Stomach smooth muscle (tissue), 2 donors: Measurements from ENCODE around the gene IL1R1.

Experiments
- H3K27ac ChIP-seq: one replicate; pipeline ENCODE4 v1.7.0; 2013; ENCODE audit warnings: mild to moderate bottlenecking, low read length, inconsistent platforms
- H3K27me3 ChIP-seq, 2 donors: one replicate each; pipeline ENCODE4 v1.7.0; 2013; ENCODE audit warnings: low read length in 2 of 2; ENCODE audit not compliant: insufficient read depth in 2 of 2, control insufficient read depth in 1 of 2
- H3K36me3 ChIP-seq, 2 donors: one replicate each; pipeline ENCODE4 v1.7.0; 2013; ENCODE audit warnings: low read length in 2 of 2; ENCODE audit not compliant: control insufficient read depth in 2 of 2, insufficient read depth in 2 of 2
- H3K4me1 ChIP-seq: one replicate; pipeline ENCODE4 v1.7.0; 2013; ENCODE audit warnings: low read length; ENCODE audit not compliant: control insufficient read depth, insufficient read depth
- H3K4me3 ChIP-seq, 2 donors: one replicate each; pipeline ENCODE4 v1.7.0; 2013; ENCODE audit warnings: low read length in 2 of 2
- H3K9ac ChIP-seq, 2 donors: one replicate each; pipeline ENCODE4 v1.7.0; 2013; ENCODE audit warnings: low read length in 2 of 2, mild to moderate bottlenecking in 1 of 2
- H3K9me3 ChIP-seq, 2 donors: one replicate each; pipeline ENCODE4 v1.7.0; 2013; ENCODE audit warnings: low read length in 2 of 2; ENCODE audit not compliant: control insufficient read depth in 2 of 2
- donor health status: healthy.
- donor health status: Pancreatic carcinoma.

The IL1R1 gene

DNA sequence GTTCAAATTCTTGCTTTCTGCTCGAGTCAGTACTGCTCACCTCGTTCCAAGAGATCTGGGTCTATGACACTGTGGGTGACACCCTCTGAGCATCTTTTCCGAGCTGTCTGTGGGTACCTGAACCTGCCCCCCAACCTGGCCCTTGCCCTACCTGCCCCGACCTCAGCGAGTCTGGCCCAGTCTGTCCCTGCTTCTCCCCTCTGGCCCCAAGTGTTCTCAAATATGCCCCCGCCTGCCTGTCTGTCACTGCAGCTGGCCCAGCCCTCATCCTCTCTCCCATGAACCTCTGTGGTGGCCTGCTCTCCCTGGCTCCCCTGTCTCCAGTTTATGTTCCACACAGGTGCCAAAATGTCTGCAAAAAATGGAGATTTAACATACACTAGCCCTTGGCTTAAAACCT lies 11.8 kb downstream of the IL1R1 start:
- Histone ChIP-seq H3K36me3 (peaks cover 3 to 7% of the 10 kb centered on the region in 2 donors), H3K4me3 (no peak overlapping the region), H3K27me3 (no peaks in the 10 kb centered on the region), H3K4me1 (peaks cover 11% of the 10 kb centered on the region), H3K27ac (no peak overlapping the region), H3K9me3 (no peaks in the 10 kb centered on the region), H3K9ac (no peak overlapping the region)

DNA sequence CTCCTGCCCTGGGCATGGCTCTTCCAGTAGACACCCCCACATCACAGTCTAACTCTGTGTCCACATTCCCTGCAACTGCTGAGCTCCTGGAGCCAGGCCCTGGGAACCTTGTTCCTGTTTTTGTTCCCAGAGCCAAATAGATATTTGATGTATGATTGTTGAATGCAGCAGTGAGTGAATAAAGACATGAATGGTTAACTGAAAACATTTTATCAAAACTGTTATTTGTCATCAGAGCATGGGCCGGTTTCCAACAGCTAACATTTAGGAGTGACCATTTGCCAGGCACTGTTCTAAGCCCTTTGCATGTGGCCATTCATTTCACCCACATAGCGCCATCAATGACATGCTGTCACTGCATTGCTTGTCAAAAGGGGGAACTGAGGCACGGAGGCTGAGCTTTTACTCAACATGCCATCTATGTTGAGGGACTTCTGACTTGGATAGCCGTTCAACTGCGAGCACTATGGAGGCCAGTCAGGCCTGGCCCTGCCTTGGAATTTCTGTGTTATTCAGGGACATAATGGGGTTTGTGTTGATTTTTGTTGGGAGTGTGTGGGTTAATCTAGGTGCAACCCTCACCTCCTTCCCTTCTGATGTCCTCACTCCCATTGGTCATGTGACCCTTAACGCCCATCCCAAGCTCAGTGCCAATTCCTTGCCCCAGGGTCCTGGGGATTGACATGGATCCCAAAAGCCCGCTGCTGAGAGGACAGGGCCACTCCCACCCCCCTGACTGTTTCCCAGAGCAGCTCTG lies 12.6 kb downstream of the IL1R1 start:
- Histone ChIP-seq H3K9me3 (no peaks in the 10 kb centered on the region), H3K9ac (no peak overlapping the region), H3K4me3 (no peak overlapping the region), H3K27ac (no peak overlapping the region), H3K36me3 (peaks cover 3 to 7% of the 10 kb centered on the region in 2 donors), H3K27me3 (no peaks in the 10 kb centered on the region), H3K4me1 (peaks cover 11% of the 10 kb centered on the region)

DNA sequence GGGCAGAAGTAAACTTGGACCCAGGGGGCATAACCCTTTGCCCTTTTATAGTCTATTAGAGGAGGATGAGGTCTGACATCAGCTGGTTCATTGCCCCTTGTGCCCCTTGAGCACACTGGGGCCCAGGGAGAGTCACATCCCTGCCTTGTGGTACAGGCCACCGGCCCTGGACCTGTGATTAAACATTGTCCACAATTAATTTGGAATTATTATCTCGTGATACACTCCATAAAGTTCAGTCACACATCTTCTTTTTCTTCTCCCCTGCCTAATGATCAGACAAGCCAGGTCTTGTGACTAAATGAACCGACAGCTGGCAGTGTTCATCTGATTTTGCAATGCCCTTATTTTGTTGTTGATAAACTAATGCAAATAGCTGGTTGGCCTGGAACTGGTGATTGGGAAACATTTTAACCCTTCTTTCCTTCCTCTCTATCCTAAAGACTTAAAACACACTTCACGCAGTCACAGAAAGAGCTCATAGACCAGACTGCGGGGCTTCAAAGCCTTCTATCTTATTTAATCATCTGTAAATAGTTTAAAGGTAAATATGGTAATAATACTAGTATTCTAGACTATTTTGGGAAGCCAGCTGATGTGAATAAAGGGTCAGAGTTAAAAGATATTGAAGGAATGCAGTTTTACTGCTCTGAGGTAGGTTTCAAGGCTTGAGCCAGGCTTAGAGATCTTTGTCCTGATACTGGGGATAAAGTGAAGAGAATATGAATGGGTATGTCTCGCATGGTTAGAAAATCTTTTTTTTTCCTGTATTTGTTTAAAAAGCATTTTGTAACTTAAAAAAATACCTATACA lies 13.4 kb downstream of the IL1R1 start:
- peaks cover 0 to 5% of the 10 kb centered on the region in 2 donors for H3K9me3 ChIP-seq
- peaks cover 3 to 7% of the 10 kb centered on the region in 2 donors for H3K36me3 ChIP-seq
- H3K27me3 ChIP-seq = no peaks in the 10 kb centered on the region
- H3K4me3 ChIP-seq = no peak overlapping the region
- H3K27ac ChIP-seq = no peak overlapping the region
- H3K9ac ChIP-seq = no peak overlapping the region
- H3K4me1 ChIP-seq = peaks cover 11% of the 10 kb centered on the region

DNA sequence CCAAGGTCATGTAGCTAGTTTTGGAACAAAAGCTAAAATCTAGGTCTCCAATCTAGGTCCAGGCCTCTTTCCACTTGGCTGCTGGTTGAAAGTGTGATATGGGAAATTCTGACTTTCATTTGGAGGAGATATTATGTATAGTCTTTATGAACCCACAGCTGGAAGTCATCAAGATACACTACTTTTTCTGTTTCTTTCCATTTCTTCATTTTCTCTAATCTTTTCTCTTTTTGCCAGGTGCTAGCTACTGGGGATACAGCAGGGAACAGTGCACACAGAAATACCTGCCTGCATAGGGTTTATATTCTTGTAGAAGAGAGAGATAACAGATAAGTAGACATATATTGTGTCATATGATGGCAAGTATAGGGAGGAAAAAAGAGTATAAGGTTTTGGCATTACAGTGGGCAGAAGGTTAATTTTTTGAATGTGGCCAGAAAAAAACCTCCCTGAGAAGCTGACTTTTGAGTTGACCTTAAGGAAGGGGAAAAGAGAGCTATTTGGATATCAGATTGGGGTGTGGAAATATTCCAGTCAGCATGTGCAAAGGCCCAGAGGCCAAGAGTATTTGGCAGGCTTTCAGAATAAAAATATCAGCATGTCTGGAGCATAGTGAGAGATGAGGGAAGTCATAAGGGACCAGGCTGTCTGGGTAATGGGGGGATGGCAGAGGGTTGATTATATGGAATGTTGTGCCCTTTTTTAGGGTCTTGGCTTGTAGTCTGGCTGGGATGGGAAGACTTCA lies 15.6 kb downstream of the IL1R1 start:
- H3K27me3 ChIP-seq = no peaks in the 10 kb centered on the region
- peaks cover 3 to 7% of the 10 kb centered on the region in 2 donors for H3K36me3 ChIP-seq
- no peak overlapping the region for H3K4me3 ChIP-seq
- no peak overlapping the region for H3K9ac ChIP-seq
- H3K4me1 ChIP-seq = peaks cover 9% of the 10 kb centered on the region
- H3K27ac ChIP-seq = no peak overlapping the region
- peaks cover 0 to 5% of the 10 kb centered on the region in 2 donors for H3K9me3 ChIP-seq

DNA sequence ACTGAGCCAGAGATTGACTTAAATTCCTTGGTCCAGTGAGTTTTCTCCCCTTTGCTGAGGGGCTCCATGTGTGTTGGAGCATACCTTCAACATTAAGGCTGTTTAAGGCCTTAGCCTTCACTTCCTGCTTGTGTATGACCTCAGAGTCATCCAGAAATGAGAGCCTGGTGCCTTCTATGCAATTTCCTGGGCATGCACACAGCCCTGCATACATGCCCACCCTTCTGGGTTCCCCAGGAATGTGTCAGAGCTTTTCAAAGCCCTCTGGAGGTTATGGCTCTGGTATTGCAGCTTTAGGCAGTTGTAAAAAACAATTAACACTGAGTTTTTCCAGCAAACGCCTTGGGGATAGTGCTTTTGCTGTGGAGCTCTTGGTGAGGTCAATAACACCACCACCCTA lies 16.7 kb downstream of the IL1R1 start:
- Histone ChIP-seq H3K9ac (no peak overlapping the region), H3K4me3 (no peak overlapping the region), H3K27ac (no peak overlapping the region), H3K4me1 (peaks cover 7% of the 10 kb centered on the region), H3K9me3 (peaks cover 0 to 5% of the 10 kb centered on the region in 2 donors), H3K36me3 (peaks cover under 1 to 6% of the 10 kb centered on the region in 2 donors), H3K27me3 (no peaks in the 10 kb centered on the region)

DNA sequence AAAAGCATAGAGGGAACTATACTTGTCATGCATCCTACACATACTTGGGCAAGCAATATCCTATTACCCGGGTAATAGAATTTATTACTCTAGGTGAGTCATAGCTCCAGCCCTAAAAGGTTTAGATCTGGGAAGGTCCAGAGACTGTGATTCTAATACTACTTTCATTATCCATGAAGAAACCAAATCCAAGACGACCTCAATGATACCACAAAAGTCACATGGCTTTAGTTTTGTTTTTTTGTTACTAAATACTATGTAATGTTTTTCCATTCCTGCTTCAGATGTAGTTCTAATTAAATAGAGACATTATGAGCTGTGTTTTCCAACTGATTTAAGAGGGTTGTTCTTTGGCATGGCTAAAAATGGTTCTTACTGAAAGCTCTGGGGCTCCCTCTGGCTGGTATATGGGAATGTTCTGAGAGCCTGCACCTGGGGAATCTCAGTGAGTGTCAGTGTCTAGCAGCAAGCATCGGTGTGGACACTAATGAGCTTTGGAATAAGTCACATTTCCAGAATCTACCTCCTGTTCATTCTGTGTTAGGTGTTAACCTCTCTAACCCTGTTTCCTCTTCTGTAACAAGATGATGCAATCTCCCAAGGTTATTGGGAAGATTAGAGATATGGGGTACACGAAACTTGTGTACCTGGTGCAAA lies 23.8 kb downstream of the IL1R1 start:
- Histone ChIP-seq H3K9ac (no peak overlapping the region), H3K4me3 (no peak overlapping the region), H3K27ac (no peak overlapping the region), H3K27me3 (no peaks in the 10 kb centered on the region), H3K36me3 (no peaks in the 10 kb centered on the region), H3K9me3 (no peaks in the 10 kb centered on the region), H3K4me1 (no peaks in the 10 kb centered on the region)

DNA sequence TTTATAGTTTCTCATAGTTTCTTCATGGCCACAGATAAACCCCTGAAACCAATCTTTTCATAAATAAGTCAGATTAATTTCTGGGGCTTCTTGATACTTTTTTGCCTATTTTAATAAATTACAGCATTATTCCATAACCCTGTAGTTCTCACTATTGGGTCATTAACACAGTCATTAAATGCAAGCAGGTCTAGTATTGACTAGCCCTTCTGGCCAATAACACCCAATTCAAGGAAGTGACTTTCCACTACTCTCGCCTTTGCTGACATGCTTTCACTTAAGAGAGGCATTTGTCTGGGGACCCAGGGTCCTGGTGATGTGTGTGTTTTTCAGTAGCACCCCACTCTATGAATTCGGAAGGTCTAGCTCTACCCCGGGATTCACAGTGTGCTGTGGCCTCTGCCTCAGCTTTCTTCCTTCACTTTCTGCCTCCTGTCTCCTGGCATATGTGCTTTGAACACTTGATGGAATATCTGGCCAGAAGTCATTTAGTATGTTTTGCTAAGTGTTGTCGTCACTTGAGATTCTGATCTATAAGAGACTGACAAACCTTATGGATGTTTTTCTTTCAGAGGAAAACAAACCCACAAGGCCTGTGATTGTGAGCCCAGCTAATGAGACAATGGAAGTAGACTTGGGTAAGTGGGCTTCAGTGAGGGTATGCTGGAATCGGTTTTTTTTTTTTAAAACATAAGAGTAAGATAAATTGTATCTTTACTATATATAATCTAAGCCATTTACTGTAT lies 25.7 kb downstream of the IL1R1 start:
- no peaks in the 10 kb centered on the region for H3K36me3 ChIP-seq
- no peaks in the 10 kb centered on the region for H3K9me3 ChIP-seq
- no peak overlapping the region for H3K9ac ChIP-seq
- no peak overlapping the region for H3K27ac ChIP-seq
- H3K4me1 ChIP-seq = no peaks in the 10 kb centered on the region
- no peak overlapping the region for H3K4me3 ChIP-seq
- no peaks in the 10 kb centered on the region for H3K27me3 ChIP-seq

DNA sequence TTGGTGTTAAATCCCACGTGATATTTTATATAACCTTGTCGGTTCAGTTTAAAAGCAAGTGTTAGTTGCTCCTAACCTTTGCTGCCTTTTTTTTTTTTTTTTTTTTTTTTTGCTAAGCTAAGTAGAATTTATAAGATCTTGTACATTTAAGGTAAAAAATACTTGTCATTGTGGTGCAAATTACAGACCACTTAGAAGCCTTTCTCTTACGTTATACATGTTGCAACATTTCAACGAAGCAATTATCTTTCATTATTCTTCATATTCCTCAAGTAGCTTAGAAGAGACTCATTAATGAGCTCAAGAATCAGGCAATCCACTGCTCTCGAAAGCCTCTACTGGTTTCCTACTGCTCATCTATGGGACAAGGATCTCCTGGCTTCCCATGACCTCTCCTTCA lies 29.4 kb downstream of the IL1R1 start:
- no peaks in the 10 kb centered on the region for H3K27me3 ChIP-seq
- no peak overlapping the region for H3K9ac ChIP-seq
- H3K27ac ChIP-seq = no peak overlapping the region
- H3K4me1 ChIP-seq = no peaks in the 10 kb centered on the region
- no peak overlapping the region for H3K4me3 ChIP-seq
- H3K9me3 ChIP-seq = no peaks in the 10 kb centered on the region
- H3K36me3 ChIP-seq = no peaks in the 10 kb centered on the region

DNA sequence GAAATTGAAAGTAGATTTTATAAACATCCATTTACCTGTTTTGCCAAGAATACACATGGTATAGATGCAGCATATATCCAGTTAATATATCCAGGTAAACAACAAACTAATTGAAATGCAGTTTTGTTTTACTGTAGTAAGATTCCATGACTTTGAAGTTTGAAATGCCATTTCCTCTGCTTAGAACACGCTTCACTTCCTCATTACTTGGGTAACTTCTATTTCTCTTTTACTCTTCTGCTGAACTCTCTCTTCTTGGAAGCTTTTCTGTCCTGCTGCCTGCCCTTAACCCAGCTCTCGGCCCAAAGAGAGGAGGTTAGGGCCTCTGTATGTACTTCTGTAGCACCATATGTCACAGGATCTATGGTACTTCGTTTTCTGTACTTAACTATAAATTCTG lies 30.2 kb downstream of the IL1R1 start:
- Histone ChIP-seq H3K4me1 (no peaks in the 10 kb centered on the region), H3K27ac (no peak overlapping the region), H3K27me3 (no peaks in the 10 kb centered on the region), H3K36me3 (no peaks in the 10 kb centered on the region), H3K9me3 (no peaks in the 10 kb centered on the region), H3K4me3 (no peak overlapping the region), H3K9ac (no peak overlapping the region)

DNA sequence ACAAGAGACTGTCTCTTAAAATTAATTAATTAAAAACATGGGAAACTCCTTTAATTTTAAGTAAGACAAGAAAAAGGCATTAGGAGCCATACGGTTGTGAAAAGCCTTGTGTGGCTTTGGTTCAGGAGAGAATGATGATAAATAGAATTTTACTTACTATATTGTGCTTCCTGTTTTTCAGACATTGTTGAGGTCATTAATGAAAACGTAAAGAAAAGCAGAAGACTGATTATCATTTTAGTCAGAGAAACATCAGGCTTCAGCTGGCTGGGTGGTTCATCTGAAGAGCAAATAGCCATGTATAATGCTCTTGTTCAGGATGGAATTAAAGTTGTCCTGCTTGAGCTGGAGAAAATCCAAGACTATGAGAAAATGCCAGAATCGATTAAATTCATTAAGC lies 33.6 kb downstream of the IL1R1 start:
- Histone ChIP-seq H3K4me1 (no peaks in the 10 kb centered on the region), H3K9ac (no peak overlapping the region), H3K27ac (no peak overlapping the region), H3K4me3 (no peak overlapping the region), H3K36me3 (no peaks in the 10 kb centered on the region), H3K27me3 (no peaks in the 10 kb centered on the region), H3K9me3 (no peaks in the 10 kb centered on the region)
